Vagina (tissue), 2 donors: ENCODE results near the gene ADGRG6.

Experiments used
- POLR2A ChIP-seq, 2 donors: fragments of 450-650 bp; IDR thresholded peaks; one replicate each; pipeline ENCODE4 v1.6.1; 2017; ENCODE audit warnings: antibody characterized with exemption in 2 of 2, mild to moderate bottlenecking in 2 of 2, moderate library complexity in 2 of 2
- POLR2AphosphoS5 ChIP-seq, 2 donors: sonication (generic); formaldehyde crosslinking; IDR thresholded peaks; one replicate each; pipeline ENCODE4 v1.9.0; 2017; ENCODE audit warnings: antibody characterized with exemption in 2 of 2, mild to moderate bottlenecking in 2 of 2, low read depth in 1 of 2; ENCODE audit not compliant: insufficient read depth in 1 of 2
- TF ChIP-seq, protein P1 (sequence below), 3 experiments: fragments of 450-650 bp in 2 of 3; fragments of 200-600 bp in 1 of 3; sonication (generic) in 1 of 3; IDR thresholded peaks; one replicate each; pipeline ENCODE4 v1.5.1; 2017 to 2019; ENCODE audit warnings: antibody characterized with exemption in 3 of 3, mild to moderate bottlenecking in 2 of 3, moderate library complexity in 2 of 3

DNA sequence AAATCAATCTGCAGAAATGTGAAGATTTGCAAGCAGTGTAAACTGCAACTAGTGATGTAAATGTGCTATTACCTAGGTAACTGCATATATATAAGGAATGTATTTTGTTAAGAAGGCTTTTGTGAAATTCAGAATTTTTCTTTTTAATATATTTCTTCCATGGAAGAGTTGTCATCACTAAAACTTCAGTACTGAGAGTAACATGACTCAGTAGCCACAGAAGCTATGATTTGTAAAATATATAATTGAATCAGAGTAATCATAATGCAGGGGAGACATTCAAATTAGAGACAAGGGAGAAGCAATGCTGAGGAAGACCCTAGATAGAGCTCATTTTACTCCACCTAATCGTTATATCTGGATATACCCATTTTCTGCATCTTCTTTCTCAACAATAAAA lies 141.7 kb downstream of the ADGRG6 start:
- TF ChIP-seq, protein P1, sequence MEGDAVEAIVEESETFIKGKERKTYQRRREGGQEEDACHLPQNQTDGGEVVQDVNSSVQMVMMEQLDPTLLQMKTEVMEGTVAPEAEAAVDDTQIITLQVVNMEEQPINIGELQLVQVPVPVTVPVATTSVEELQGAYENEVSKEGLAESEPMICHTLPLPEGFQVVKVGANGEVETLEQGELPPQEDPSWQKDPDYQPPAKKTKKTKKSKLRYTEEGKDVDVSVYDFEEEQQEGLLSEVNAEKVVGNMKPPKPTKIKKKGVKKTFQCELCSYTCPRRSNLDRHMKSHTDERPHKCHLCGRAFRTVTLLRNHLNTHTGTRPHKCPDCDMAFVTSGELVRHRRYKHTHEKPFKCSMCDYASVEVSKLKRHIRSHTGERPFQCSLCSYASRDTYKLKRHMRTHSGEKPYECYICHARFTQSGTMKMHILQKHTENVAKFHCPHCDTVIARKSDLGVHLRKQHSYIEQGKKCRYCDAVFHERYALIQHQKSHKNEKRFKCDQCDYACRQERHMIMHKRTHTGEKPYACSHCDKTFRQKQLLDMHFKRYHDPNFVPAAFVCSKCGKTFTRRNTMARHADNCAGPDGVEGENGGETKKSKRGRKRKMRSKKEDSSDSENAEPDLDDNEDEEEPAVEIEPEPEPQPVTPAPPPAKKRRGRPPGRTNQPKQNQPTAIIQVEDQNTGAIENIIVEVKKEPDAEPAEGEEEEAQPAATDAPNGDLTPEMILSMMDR (IDR thresholded peaks at IDR 0.05) = no peak
- no peak for TF ChIP-seq POLR2A (IDR thresholded peaks at IDR 0.05)
- no peak for TF ChIP-seq POLR2AphosphoS5 (IDR thresholded peaks at IDR 0.05; ENCODE audit: insufficient read depth in 1 of 2, low read depth in 1 of 2)
